ENCODE data around the gene B3GNT5. TPM values are rescaled to one million over a fixed set of nuclear protein-coding genes. Genes with fewer than 3 reads are reported as not detected.

Gene B3GNT5
- total and polyA plus RNA-seq, 2 experiments from 2014 or later, result 4.9 to 6.4 TPM

DNA sequence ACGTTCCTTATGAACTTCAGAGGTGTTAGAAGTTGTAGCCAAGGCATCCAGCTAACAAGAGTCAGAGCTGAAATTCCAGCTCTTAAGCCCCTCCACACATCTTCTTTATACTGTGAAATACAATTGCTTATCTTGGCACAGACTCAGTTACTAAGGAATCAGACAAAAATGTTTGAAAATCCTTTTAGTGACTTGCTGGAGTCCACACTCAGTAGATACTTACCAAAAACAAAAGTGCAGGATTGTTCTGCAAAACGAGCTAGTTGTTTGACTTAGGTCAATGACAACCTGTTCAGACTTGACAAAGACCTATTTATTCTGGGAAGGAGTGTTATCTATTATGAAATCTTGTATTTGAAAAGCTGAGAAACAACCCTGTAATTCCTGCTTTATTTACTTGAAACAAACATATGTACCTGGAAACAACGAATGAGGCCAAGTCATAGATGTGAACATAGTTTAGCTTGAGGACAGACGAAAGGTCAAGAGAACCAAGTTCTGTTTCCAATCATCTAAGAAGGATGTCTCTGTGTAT lies 38.5 kb downstream of the B3GNT5 start (continued):
- TF ChIP-seq, protein P1, sequence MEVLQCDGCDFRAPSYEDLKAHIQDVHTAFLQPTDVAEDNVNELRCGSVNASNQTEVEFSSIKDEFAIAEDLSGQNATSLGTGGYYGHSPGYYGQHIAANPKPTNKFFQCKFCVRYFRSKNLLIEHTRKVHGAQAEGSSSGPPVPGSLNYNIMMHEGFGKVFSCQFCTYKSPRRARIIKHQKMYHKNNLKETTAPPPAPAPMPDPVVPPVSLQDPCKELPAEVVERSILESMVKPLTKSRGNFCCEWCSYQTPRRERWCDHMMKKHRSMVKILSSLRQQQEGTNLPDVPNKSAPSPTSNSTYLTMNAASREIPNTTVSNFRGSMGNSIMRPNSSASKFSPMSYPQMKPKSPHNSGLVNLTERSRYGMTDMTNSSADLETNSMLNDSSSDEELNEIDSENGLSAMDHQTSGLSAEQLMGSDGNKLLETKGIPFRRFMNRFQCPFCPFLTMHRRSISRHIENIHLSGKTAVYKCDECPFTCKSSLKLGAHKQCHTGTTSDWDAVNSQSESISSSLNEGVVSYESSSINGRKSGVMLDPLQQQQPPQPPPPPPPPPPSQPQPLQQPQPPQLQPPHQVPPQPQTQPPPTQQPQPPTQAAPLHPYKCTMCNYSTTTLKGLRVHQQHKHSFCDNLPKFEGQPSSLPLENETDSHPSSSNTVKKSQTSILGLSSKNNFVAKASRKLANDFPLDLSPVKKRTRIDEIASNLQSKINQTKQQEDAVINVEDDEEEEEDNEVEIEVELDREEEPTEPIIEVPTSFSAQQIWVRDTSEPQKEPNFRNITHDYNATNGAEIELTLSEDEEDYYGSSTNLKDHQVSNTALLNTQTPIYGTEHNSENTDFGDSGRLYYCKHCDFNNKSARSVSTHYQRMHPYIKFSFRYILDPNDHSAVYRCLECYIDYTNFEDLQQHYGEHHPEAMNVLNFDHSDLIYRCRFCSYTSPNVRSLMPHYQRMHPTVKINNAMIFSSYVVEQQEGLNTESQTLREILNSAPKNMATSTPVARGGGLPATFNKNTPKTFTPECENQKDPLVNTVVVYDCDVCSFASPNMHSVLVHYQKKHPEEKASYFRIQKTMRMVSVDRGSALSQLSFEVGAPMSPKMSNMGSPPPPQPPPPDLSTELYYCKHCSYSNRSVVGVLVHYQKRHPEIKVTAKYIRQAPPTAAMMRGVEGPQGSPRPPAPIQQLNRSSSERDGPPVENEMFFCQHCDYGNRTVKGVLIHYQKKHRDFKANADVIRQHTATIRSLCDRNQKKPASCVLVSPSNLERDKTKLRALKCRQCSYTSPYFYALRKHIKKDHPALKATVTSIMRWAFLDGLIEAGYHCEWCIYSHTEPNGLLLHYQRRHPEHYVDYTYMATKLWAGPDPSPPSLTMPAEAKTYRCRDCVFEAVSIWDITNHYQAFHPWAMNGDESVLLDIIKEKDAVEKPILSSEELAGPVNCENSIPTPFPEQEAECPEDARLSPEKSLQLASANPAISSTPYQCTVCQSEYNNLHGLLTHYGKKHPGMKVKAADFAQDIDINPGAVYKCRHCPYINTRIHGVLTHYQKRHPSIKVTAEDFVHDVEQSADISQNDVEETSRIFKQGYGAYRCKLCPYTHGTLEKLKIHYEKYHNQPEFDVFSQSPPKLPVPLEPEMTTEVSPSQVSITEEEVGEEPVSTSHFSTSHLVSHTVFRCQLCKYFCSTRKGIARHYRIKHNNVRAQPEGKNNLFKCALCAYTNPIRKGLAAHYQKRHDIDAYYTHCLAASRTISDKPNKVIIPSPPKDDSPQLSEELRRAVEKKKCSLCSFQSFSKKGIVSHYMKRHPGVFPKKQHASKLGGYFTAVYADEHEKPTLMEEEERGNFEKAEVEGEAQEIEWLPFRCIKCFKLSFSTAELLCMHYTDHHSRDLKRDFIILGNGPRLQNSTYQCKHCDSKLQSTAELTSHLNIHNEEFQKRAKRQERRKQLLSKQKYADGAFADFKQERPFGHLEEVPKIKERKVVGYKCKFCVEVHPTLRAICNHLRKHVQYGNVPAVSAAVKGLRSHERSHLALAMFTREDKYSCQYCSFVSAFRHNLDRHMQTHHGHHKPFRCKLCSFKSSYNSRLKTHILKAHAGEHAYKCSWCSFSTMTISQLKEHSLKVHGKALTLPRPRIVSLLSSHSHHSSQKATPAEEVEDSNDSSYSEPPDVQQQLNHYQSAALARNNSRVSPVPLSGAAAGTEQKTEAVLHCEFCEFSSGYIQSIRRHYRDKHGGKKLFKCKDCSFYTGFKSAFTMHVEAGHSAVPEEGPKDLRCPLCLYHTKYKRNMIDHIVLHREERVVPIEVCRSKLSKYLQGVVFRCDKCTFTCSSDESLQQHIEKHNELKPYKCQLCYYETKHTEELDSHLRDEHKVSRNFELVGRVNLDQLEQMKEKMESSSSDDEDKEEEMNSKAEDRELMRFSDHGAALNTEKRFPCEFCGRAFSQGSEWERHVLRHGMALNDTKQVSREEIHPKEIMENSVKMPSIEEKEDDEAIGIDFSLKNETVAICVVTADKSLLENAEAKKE (CRISPR knock-in tag; IDR thresholded peaks at IDR 0.05), result no peak
- TF ChIP-seq STAT1 (IDR thresholded peaks at IDR 0.05; ENCODE audit: unreplicated experiment) (no peak), EZH2phosphoT487 (IDR thresholded peaks at IDR 0.05; ENCODE audit: unreplicated experiment) (no peak), NANOG (IDR thresholded peaks at IDR 0.05; ENCODE audit: borderline replicate concordance) (no peak)
- TF ChIP-seq, protein P2, sequence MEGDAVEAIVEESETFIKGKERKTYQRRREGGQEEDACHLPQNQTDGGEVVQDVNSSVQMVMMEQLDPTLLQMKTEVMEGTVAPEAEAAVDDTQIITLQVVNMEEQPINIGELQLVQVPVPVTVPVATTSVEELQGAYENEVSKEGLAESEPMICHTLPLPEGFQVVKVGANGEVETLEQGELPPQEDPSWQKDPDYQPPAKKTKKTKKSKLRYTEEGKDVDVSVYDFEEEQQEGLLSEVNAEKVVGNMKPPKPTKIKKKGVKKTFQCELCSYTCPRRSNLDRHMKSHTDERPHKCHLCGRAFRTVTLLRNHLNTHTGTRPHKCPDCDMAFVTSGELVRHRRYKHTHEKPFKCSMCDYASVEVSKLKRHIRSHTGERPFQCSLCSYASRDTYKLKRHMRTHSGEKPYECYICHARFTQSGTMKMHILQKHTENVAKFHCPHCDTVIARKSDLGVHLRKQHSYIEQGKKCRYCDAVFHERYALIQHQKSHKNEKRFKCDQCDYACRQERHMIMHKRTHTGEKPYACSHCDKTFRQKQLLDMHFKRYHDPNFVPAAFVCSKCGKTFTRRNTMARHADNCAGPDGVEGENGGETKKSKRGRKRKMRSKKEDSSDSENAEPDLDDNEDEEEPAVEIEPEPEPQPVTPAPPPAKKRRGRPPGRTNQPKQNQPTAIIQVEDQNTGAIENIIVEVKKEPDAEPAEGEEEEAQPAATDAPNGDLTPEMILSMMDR (conservative IDR thresholded peaks at IDR 0.05; ENCODE audit: low read depth in 2 of 2), result no peak
- TF ChIP-seq, protein P3, sequence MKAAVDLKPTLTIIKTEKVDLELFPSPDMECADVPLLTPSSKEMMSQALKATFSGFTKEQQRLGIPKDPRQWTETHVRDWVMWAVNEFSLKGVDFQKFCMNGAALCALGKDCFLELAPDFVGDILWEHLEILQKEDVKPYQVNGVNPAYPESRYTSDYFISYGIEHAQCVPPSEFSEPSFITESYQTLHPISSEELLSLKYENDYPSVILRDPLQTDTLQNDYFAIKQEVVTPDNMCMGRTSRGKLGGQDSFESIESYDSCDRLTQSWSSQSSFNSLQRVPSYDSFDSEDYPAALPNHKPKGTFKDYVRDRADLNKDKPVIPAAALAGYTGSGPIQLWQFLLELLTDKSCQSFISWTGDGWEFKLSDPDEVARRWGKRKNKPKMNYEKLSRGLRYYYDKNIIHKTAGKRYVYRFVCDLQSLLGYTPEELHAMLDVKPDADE (IDR thresholded peaks at IDR 0.05), result no peak
